CD14-positive monocyte (primary cell): ENCODE measurements around the gene CHI3L1. TPM values are rescaled to one million over a fixed set of nuclear protein-coding genes. Genes with fewer than 3 reads are reported as not detected.

Experiments
- DNase-seq, 3 donors: peaks; one replicate each; pipeline ENCODE4 v3.0.0-alpha.2; 2011 to 2022
- H2AFZ ChIP-seq: 2 replicates; pipeline ENCODE4 v1.6.0; 2012; ENCODE audit warnings: mild to moderate bottlenecking, low read depth, low read length, inconsistent platforms; ENCODE audit not compliant: insufficient read depth, poor library complexity, severe bottlenecking
- H3K27ac ChIP-seq, 2 donors: 1 replicate in 1 of 2; 2 replicates in 1 of 2; pipeline ENCODE4 v1.5.1; 2012 to 2013; ENCODE audit warnings: low read length in 2 of 2, control low read depth in 1 of 2, inconsistent platforms in 1 of 2, low read depth in 1 of 2, mild to moderate bottlenecking in 1 of 2
- H3K27me3 ChIP-seq, 2 donors: one replicate each; pipeline versions ENCODE4 v1.6.0 to v1.6.1; 2011 to 2013; ENCODE audit warnings: low read length in 2 of 2; ENCODE audit not compliant: control insufficient read depth in 2 of 2, insufficient read depth in 2 of 2
- H3K36me3 ChIP-seq, 2 donors: replicated peaks in 1 of 2; 1 replicate in 1 of 2; 2 replicates in 1 of 2; pipeline versions ENCODE4 v1.5.1 to v1.6.1; 2012 to 2013; ENCODE audit warnings: low read length in 2 of 2, control low read depth in 1 of 2, inconsistent platforms in 1 of 2, mild to moderate bottlenecking in 1 of 2; ENCODE audit not compliant: insufficient read depth in 2 of 2, control insufficient read depth in 1 of 2
- H3K4me1 ChIP-seq, 2 donors: 1 replicate in 1 of 2; 2 replicates in 1 of 2; pipeline versions ENCODE4 v1.5.1 to v1.6.1; 2012 to 2013; ENCODE audit warnings: low read length in 2 of 2, control low read depth in 1 of 2, inconsistent platforms in 1 of 2, mild to moderate bottlenecking in 1 of 2, moderate library complexity in 1 of 2; ENCODE audit not compliant: insufficient read depth in 2 of 2, control insufficient read depth in 1 of 2
- H3K4me2 ChIP-seq: replicated peaks from 2 replicates; pipeline ENCODE3; 2012; ENCODE audit warnings: low read length, moderate library complexity, mild to moderate bottlenecking; ENCODE audit not compliant: poor library complexity, severe bottlenecking; ENCODE audit errors: extremely low read depth
- H3K4me3 ChIP-seq, 3 experiments: fragments of 200-600 bp in 1 of 3; sonication (generic) in 1 of 3; replicated peaks in 1 of 3; 1 replicate in 2 of 3; 2 replicates in 1 of 3; pipeline ENCODE4 v1.5.1; 2011 to 2013; ENCODE audit warnings: low read length in 3 of 3, mild to moderate bottlenecking in 3 of 3, control low read depth in 2 of 3, low read depth in 2 of 3, inconsistent platforms in 1 of 3, moderate library complexity in 1 of 3
- H3K79me2 ChIP-seq: 2 replicates; pipeline ENCODE4 v1.6.0; 2012; ENCODE audit warnings: mild to moderate bottlenecking, control low read depth, inconsistent platforms, low read length, moderate library complexity; ENCODE audit not compliant: insufficient read depth
- H3K9ac ChIP-seq: 2 replicates; pipeline ENCODE4 v1.6.0; 2017; ENCODE audit warnings: low read length, mild to moderate bottlenecking; ENCODE audit not compliant: insufficient read depth, poor library complexity, severe bottlenecking
- H3K9me3 ChIP-seq, 2 donors: replicated peaks in 1 of 2; 1 replicate in 1 of 2; 2 replicates in 1 of 2; pipeline versions ENCODE4 v1.5.1 to v1.6.1; 2012 to 2013; ENCODE audit warnings: low read length in 2 of 2, control low read depth in 1 of 2; ENCODE audit not compliant: control insufficient read depth in 1 of 2, insufficient read depth in 1 of 2
- H4K20me1 ChIP-seq: 2 replicates; pipeline ENCODE4 v1.6.0; 2012; ENCODE audit warnings: mild to moderate bottlenecking, low read length, control low read depth, moderate library complexity; ENCODE audit not compliant: insufficient read depth
- H3K27ac Mint-ChIP-seq, 7 donors: one replicate each; pipeline ENCODE4 v1.8.0; 2020; ENCODE audit warnings: mild to moderate bottlenecking in 7 of 7, mixed read lengths in 7 of 7, moderate library complexity in 6 of 7, inconsistent platforms in 2 of 7
- H3K27me3 Mint-ChIP-seq, 3 donors: one replicate each; pipeline ENCODE4 v1.8.0; 2021 to 2022; ENCODE audit warnings: low read depth in 3 of 3, mild to moderate bottlenecking in 3 of 3, mixed read lengths in 3 of 3, moderate library complexity in 3 of 3, inconsistent platforms in 1 of 3
- H3K36me3 Mint-ChIP-seq, 2 donors: one replicate each; pipeline ENCODE4 v1.8.0; 2020; ENCODE audit warnings: mixed read lengths in 2 of 2, inconsistent platforms in 1 of 2, mild to moderate bottlenecking in 1 of 2
- H3K4me1 Mint-ChIP-seq: one replicate; pipeline ENCODE4 v1.8.0; 2020; ENCODE audit warnings: mild to moderate bottlenecking, mixed read lengths
- H3K4me3 Mint-ChIP-seq, 2 donors: one replicate each; pipeline ENCODE4 v1.8.0; 2020; ENCODE audit warnings: mild to moderate bottlenecking in 2 of 2, mixed read lengths in 2 of 2, moderate library complexity in 1 of 2
- H3K9me3 Mint-ChIP-seq, 7 donors: one replicate each; pipeline ENCODE4 v1.8.0; 2020 to 2022; ENCODE audit warnings: mixed read lengths in 7 of 7, mild to moderate bottlenecking in 6 of 7, moderate library complexity in 6 of 7, inconsistent platforms in 2 of 7
- WGBS: methylation state at CpG from one replicate; pipeline ENCODE4 v1.1.5; 2013; ENCODE audit warnings: missing lambda C conversion rate; ENCODE audit not compliant: insufficient coverage; 5-methylcytosine and 5-hydroxymethylcytosine counted together
- intact Hi-C, 2 donors: fragments of 100-400 bp; cut with micrococcal nuclease; formaldehyde crosslinking; loops; one replicate each; pipeline versions ENCODE4 v1.15.0 to v1.15.1; 2023
- polyA plus RNA-seq, 3 donors: library from polyadenylated mRNA; depleted of rRNA in 1 of 3; unstranded in 2 of 3; stranded (reverse) in 1 of 3; fragments of 300-500 nt in 2 of 3; fragments of >200 nt in 1 of 3; fragmentation: Illumina TruSeq in 2 of 3; gene quantifications; 1 replicate in 2 of 3; 2 replicates in 1 of 3; pipeline ENCODE4 v1.2.3, GENCODE V29; 2012 to 2021
- TF ChIP-seq, protein P1 (sequence below): fragments of 200-600 bp; IDR thresholded peaks from one replicate; pipeline ENCODE4 v1.8.0; 2022; ENCODE audit warnings: antibody characterized with exemption, mild to moderate bottlenecking

Gene CHI3L1
- polyA plus RNA-seq, 3 donors, result 0.37 to 0.44 (median 0.43) TPM

GRCh38 chr1:203199481-203199815, 12.9 kb upstream of the CHI3L1 start:
- Mint-ChIP-seq H3K9me3 (peaks cover 0 to 9% (median 3%) of the 10 kb centered on the region in 7 donors), H3K27me3 (peaks cover under 1 to 8% (median 3%) of the 10 kb centered on the region in 3 donors), H3K4me1 (peaks cover 60% of the 10 kb centered on the region), H3K36me3 (peaks cover 0 to 10% of the 10 kb centered on the region in 2 donors), H3K27ac (peak overlapping the region in 2 of 7 donors; percentile 9 to 75), H3K4me3 (no peak overlapping the region)
- no peak overlapping the region for H2AFZ ChIP-seq
- intact Hi-C loops, result no loop called here
- TF ChIP-seq, protein P1, sequence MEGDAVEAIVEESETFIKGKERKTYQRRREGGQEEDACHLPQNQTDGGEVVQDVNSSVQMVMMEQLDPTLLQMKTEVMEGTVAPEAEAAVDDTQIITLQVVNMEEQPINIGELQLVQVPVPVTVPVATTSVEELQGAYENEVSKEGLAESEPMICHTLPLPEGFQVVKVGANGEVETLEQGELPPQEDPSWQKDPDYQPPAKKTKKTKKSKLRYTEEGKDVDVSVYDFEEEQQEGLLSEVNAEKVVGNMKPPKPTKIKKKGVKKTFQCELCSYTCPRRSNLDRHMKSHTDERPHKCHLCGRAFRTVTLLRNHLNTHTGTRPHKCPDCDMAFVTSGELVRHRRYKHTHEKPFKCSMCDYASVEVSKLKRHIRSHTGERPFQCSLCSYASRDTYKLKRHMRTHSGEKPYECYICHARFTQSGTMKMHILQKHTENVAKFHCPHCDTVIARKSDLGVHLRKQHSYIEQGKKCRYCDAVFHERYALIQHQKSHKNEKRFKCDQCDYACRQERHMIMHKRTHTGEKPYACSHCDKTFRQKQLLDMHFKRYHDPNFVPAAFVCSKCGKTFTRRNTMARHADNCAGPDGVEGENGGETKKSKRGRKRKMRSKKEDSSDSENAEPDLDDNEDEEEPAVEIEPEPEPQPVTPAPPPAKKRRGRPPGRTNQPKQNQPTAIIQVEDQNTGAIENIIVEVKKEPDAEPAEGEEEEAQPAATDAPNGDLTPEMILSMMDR, result no peak
- WGBS, result 96% methylated on average over 4 of the region's 6 CpGs
- H3K4me3 ChIP-seq, result no peak overlapping the region
- no peaks in the 10 kb centered on the region for H3K27me3 ChIP-seq
- no peaks in the 10 kb centered on the region for H4K20me1 ChIP-seq
- no peak overlapping the region for H3K9ac ChIP-seq
- no peaks in the 10 kb centered on the region for H3K79me2 ChIP-seq
- no peak overlapping the region for H3K4me2 ChIP-seq
- peaks cover 47 to 48% of the 10 kb centered on the region in 2 donors for H3K4me1 ChIP-seq
- DNase-seq, result no peak
- H3K9me3 ChIP-seq, result peaks cover 0 to 3% of the 10 kb centered on the region in 2 donors
- no peaks in the 10 kb centered on the region for H3K36me3 ChIP-seq
- H3K27ac ChIP-seq, result no peak overlapping the region

GRCh38 chr1:203199002-203199401, 12.5 kb upstream of the CHI3L1 start:
- peaks cover 0 to 9% (median 3%) of the 10 kb centered on the region in 7 donors for H3K9me3 Mint-ChIP-seq
- WGBS, result 100% methylated on average over 1 of the region's 3 CpGs
- Histone ChIP-seq H3K27me3 (no peaks in the 10 kb centered on the region), H3K79me2 (no peaks in the 10 kb centered on the region), H2AFZ (no peak overlapping the region), H3K9me3 (peaks cover 0 to 3% of the 10 kb centered on the region in 2 donors), H4K20me1 (no peaks in the 10 kb centered on the region), H3K4me2 (no peak overlapping the region), H3K36me3 (no peaks in the 10 kb centered on the region), H3K9ac (no peak overlapping the region), H3K4me3 (no peak overlapping the region), H3K4me1 (peaks cover 47 to 48% of the 10 kb centered on the region in 2 donors), H3K27ac (no peak overlapping the region)
- peaks cover 0 to 10% of the 10 kb centered on the region in 2 donors for H3K36me3 Mint-ChIP-seq
- peaks cover 60% of the 10 kb centered on the region for H3K4me1 Mint-ChIP-seq
- DNase-seq, result no peak
- TF ChIP-seq, protein P1, result no peak
- H3K27me3 Mint-ChIP-seq, result peaks cover 0 to 8% (median 2%) of the 10 kb centered on the region in 3 donors
- intact Hi-C loops, result no loop called here
- no peak overlapping the region for H3K4me3 Mint-ChIP-seq
- H3K27ac Mint-ChIP-seq, result peak overlapping the region in 1 of 7 donors; percentile 8
